Chondrocyte (in vitro differentiated cells): ENCODE results near the gene THBS1. TPM values are rescaled to one million over a fixed set of nuclear protein-coding genes. Genes with fewer than 3 reads are reported as not detected.

Source experiments
- DNase-seq: peaks from one replicate; pipeline ENCODE4 v3.0.0; 2021; ENCODE audit warnings: mixed read lengths, low spot score
- H3K27ac Mint-ChIP-seq: one replicate; pipeline ENCODE4 v1.8.0; 2021; ENCODE audit warnings: mild to moderate bottlenecking, moderate library complexity, mixed read lengths; ENCODE audit not compliant: unreplicated experiment
- H3K27me3 Mint-ChIP-seq: 2 replicates; pipeline ENCODE4 v1.8.0; 2021; ENCODE audit warnings: low read depth, mixed read lengths
- H3K36me3 Mint-ChIP-seq: 2 replicates; pipeline ENCODE4 v1.8.0; 2021; ENCODE audit warnings: low read depth, mixed read lengths
- H3K4me1 Mint-ChIP-seq: 2 replicates; pipeline ENCODE4 v1.8.0; 2021; ENCODE audit warnings: low read depth, mild to moderate bottlenecking, mixed read lengths
- H3K4me3 Mint-ChIP-seq: one replicate; pipeline ENCODE4 v1.8.0; 2021; ENCODE audit warnings: mild to moderate bottlenecking, moderate library complexity, mixed read lengths; ENCODE audit not compliant: unreplicated experiment
- H3K9me3 Mint-ChIP-seq: 2 replicates; pipeline ENCODE4 v1.8.0; 2021; ENCODE audit warnings: low read depth, mixed read lengths
- CTCF ChIP-seq: fragments of 200-600 bp; sonication (generic); IDR thresholded peaks from 2 replicates; pipeline ENCODE4 v1.5.0; 2021; ENCODE audit warnings: antibody characterized with exemption, mild to moderate bottlenecking, moderate library complexity
- total RNA-seq: library from RNA; stranded (reverse); gene quantifications from 3 replicates; pipeline ENCODE4 v1.2.1, GENCODE V29; 2021

Gene THBS1
- total RNA-seq, 1 donor from 2014 or later: 2,361 TPM

- Mint-ChIP-seq H3K27me3 (no peaks in the 10 kb centered on the region), H3K27ac (peak overlapping the region; percentile 78), H3K36me3 (peaks cover 42% of the 10 kb centered on the region), H3K9me3 (no peaks in the 10 kb centered on the region), H3K4me1 (peaks cover 83% of the 10 kb centered on the region), H3K4me3 (peak overlapping the region; percentile 28)
- TF ChIP-seq CTCF: no peak
- no peak for DNase-seq
Observed at GRCh38 chr15:39596358-39597051, 15.6 kb downstream of the THBS1 start.

GRCh38 chr15:39597336-39597735 is 16.5 kb downstream of the THBS1 start:
- Mint-ChIP-seq H3K9me3 (no peaks in the 10 kb centered on the region), H3K27me3 (no peaks in the 10 kb centered on the region), H3K4me3 (no peak overlapping the region), H3K27ac (peak overlapping the region; percentile 28), H3K4me1 (peaks cover 77% of the 10 kb centered on the region), H3K36me3 (peaks cover 37% of the 10 kb centered on the region)
- no peak for DNase-seq
- no peak for TF ChIP-seq CTCF

GRCh38 chr15:39597751-39598185 is 16.9 kb downstream of the THBS1 start:
- peaks cover 33% of the 10 kb centered on the region for H3K36me3 Mint-ChIP-seq
- H3K27ac Mint-ChIP-seq: peak overlapping the region; percentile 28
- H3K4me3 Mint-ChIP-seq: no peak overlapping the region
- H3K9me3 Mint-ChIP-seq: no peaks in the 10 kb centered on the region
- peaks cover 72% of the 10 kb centered on the region for H3K4me1 Mint-ChIP-seq
- no peaks in the 10 kb centered on the region for H3K27me3 Mint-ChIP-seq
- DNase-seq: no peak
- no peak for TF ChIP-seq CTCF

GRCh38 chr15:39598186-39598850 is 17.4 kb downstream of the THBS1 start:
- TF ChIP-seq CTCF: no peak
- peak overlapping the region; percentile 80 for H3K27ac Mint-ChIP-seq
- H3K36me3 Mint-ChIP-seq: peaks cover 27% of the 10 kb centered on the region
- peaks cover 67% of the 10 kb centered on the region for H3K4me1 Mint-ChIP-seq
- H3K4me3 Mint-ChIP-seq: no peak overlapping the region
- H3K9me3 Mint-ChIP-seq: no peaks in the 10 kb centered on the region
- DNase-seq: no peak
- H3K27me3 Mint-ChIP-seq: no peaks in the 10 kb centered on the region

- Mint-ChIP-seq H3K27me3 (no peaks in the 10 kb centered on the region), H3K27ac (peak overlapping the region; percentile 80), H3K36me3 (peaks cover 20% of the 10 kb centered on the region), H3K4me1 (peaks cover 58% of the 10 kb centered on the region), H3K9me3 (no peaks in the 10 kb centered on the region), H3K4me3 (no peak overlapping the region)
- no peak for DNase-seq
- TF ChIP-seq CTCF: no peak
Observed at GRCh38 chr15:39598958-39599845, 18.3 kb downstream of the THBS1 start.
